Measurements from ENCODE around the gene XPO4.

Gene XPO4

DNA sequence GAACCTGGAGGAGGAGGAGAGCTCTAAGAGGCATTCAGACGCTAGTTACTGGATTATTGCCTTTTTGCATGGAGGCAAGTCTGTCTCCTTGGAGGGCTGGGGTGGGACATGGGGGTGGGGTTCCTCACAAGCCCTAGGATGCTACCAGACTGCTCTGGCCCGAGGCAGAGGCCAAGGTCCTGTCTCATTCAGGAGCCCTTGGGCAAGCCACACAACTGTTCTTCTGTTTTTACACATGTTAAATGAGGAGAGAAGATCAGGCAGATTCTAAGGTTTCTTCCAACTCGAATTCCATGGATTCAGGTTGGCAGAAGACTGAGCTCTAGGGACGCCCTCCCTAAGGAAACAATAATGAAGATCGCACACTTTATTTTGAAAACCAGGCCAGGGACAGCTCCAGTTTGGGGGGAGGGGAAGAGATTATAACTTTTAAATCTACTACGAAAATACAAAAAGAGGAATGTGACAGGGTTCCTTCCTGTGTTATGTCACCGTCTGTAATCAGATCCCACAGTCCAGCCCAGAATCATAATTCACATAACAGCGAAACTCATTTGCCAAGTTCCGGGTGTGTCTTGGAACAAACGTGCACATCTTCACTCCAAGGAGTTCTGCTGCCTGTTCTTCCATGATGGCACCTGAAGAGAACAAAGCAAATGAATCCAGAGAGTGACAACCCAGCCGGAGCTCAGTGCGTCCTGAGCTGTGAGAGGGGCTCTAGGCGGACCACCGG lies 173.8 kb downstream of the XPO4 start:
- DNase-seq: no peak

DNA sequence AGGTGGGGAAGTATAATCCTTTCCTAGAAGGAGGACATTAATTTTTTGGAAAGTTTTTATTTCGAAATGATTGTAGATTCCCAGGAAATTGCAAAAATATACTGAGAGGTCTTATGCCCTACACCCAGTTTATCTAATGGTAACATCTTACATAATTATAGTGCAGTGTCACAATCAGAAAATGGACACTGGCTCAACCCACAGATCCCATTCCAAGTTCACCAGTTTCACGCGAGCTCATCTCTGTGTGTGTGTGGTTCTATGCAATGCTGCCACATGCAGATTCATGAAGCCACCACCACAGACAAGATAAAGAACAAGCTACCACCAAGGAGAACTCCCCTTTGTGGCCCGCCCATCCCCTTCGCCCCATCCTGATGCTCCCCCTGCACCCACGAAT lies 174.7 kb downstream of the XPO4 start:
- DNase-seq: no peak

Measured in amygdala (tissue), 56 donors.